Activated T-helper 1 cell treated with anti-CD3 and anti-CD28 coated beads, Interleukin-12 subunit alpha, Interleukin-12 subunit beta, Interleukin-2, Interleukin-4 antibody, amounts not matched to agents 30 ng/mL and 10 ng/mL and 1 ng/mL, durations not matched to agents 14 hours and 24 hours and 36 hours (primary cell): ENCODE measurements around the gene TRAPPC3L. TPM values are rescaled to one million over a fixed set of nuclear protein-coding genes. Genes with fewer than 3 reads are reported as not detected.

Source experiments
- DNase-seq: peaks from one replicate; pipeline ENCODE4 v3.0.0; 2021; ENCODE audit warnings: low spot score
- H3K27ac Mint-ChIP-seq: one replicate; pipeline ENCODE4 v1.8.0; 2021; ENCODE audit warnings: mild to moderate bottlenecking, mixed read lengths
- H3K27me3 Mint-ChIP-seq: one replicate; pipeline ENCODE4 v1.8.0; 2022; ENCODE audit warnings: mild to moderate bottlenecking, moderate library complexity, mixed read lengths; ENCODE audit not compliant: insufficient read depth
- H3K36me3 Mint-ChIP-seq: one replicate; pipeline ENCODE4 v1.8.0; 2021; ENCODE audit warnings: low read depth, mixed read lengths
- H3K4me1 Mint-ChIP-seq: one replicate; pipeline ENCODE4 v1.8.0; 2021; ENCODE audit warnings: low read depth, mixed read lengths
- H3K4me3 Mint-ChIP-seq: one replicate; pipeline ENCODE4 v1.8.0; 2021; ENCODE audit warnings: mild to moderate bottlenecking, moderate library complexity, mixed read lengths
- H3K9me3 Mint-ChIP-seq: one replicate; pipeline ENCODE4 v1.8.0; 2021; ENCODE audit warnings: mixed read lengths
- intact Hi-C: fragments of 100-400 bp; cut with micrococcal nuclease; formaldehyde crosslinking; loops from one replicate; pipeline ENCODE4 v1.15.1; 2024
- total RNA-seq: library from RNA; stranded (reverse); gene quantifications from 2 replicates; pipeline ENCODE4 v1.2.3, GENCODE V29; 2022

The TRAPPC3L gene
- total RNA-seq, 1 donor from 2014 or later = not detected

- Mint-ChIP-seq H3K4me3 (peak overlapping the region; percentile 57), H3K36me3 (peaks cover 10% of the 10 kb centered on the region), H3K9me3 (no peaks in the 10 kb centered on the region), H3K4me1 (peaks cover 49% of the 10 kb centered on the region), H3K27ac (no peak overlapping the region), H3K27me3 (peaks cover 16% of the 10 kb centered on the region)
- no peak for DNase-seq
- intact Hi-C loops = no loop called here
These were observed 23.6 kb upstream of the TRAPPC3L start for GRCh38 chr6:116568821-116569755.

- H3K27ac Mint-ChIP-seq = no peak overlapping the region
- no peak overlapping the region for H3K4me3 Mint-ChIP-seq
- peaks cover 8% of the 10 kb centered on the region for H3K36me3 Mint-ChIP-seq
- intact Hi-C loops = no loop called here
- peaks cover 39% of the 10 kb centered on the region for H3K4me1 Mint-ChIP-seq
- H3K27me3 Mint-ChIP-seq = peaks cover 16% of the 10 kb centered on the region
- DNase-seq = no peak
- no peaks in the 10 kb centered on the region for H3K9me3 Mint-ChIP-seq
These were observed 22.6 kb upstream of the TRAPPC3L start for GRCh38 chr6:116568111-116568510.

GRCh38 chr6:116564921-116565872 is 19.7 kb upstream of the TRAPPC3L start:
- H3K27ac Mint-ChIP-seq = no peak overlapping the region
- no peaks in the 10 kb centered on the region for H3K36me3 Mint-ChIP-seq
- intact Hi-C loops = no loop called here
- H3K4me3 Mint-ChIP-seq = no peak overlapping the region
- peaks cover 16% of the 10 kb centered on the region for H3K4me1 Mint-ChIP-seq
- H3K27me3 Mint-ChIP-seq = peaks cover 21% of the 10 kb centered on the region
- no peak for DNase-seq
- no peaks in the 10 kb centered on the region for H3K9me3 Mint-ChIP-seq

GRCh38 chr6:116564311-116564710 is 18.8 kb upstream of the TRAPPC3L start:
- H3K27me3 Mint-ChIP-seq = peaks cover 21% of the 10 kb centered on the region
- no peak for DNase-seq
- H3K36me3 Mint-ChIP-seq = no peaks in the 10 kb centered on the region
- no peaks in the 10 kb centered on the region for H3K9me3 Mint-ChIP-seq
- peaks cover 7% of the 10 kb centered on the region for H3K4me1 Mint-ChIP-seq
- H3K27ac Mint-ChIP-seq = no peak overlapping the region
- no peak overlapping the region for H3K4me3 Mint-ChIP-seq
- intact Hi-C loops = no loop called here

GRCh38 chr6:116563830-116564229 is 18.3 kb upstream of the TRAPPC3L start:
- no peaks in the 10 kb centered on the region for H3K9me3 Mint-ChIP-seq
- H3K27me3 Mint-ChIP-seq = peaks cover 21% of the 10 kb centered on the region
- intact Hi-C loops = no loop called here
- H3K36me3 Mint-ChIP-seq = no peaks in the 10 kb centered on the region
- H3K4me3 Mint-ChIP-seq = no peak overlapping the region
- no peak overlapping the region for H3K27ac Mint-ChIP-seq
- H3K4me1 Mint-ChIP-seq = peaks cover 2% of the 10 kb centered on the region
- DNase-seq = no peak

- DNase-seq = no peak
- peaks cover 20% of the 10 kb centered on the region for H3K27me3 Mint-ChIP-seq
- no peak overlapping the region for H3K27ac Mint-ChIP-seq
- H3K9me3 Mint-ChIP-seq = no peaks in the 10 kb centered on the region
- H3K4me3 Mint-ChIP-seq = no peak overlapping the region
- intact Hi-C loops = no loop called here
- no peaks in the 10 kb centered on the region for H3K4me1 Mint-ChIP-seq
- H3K36me3 Mint-ChIP-seq = no peaks in the 10 kb centered on the region
These were observed 17.1 kb upstream of the TRAPPC3L start for GRCh38 chr6:116562614-116563013.

- no peak for DNase-seq
- H3K27me3 Mint-ChIP-seq = peaks cover 16% of the 10 kb centered on the region
- intact Hi-C loops = no loop called here
- no peak overlapping the region for H3K4me3 Mint-ChIP-seq
- H3K27ac Mint-ChIP-seq = no peak overlapping the region
- no peaks in the 10 kb centered on the region for H3K36me3 Mint-ChIP-seq
- no peaks in the 10 kb centered on the region for H3K9me3 Mint-ChIP-seq
- no peaks in the 10 kb centered on the region for H3K4me1 Mint-ChIP-seq
These were observed 16.5 kb upstream of the TRAPPC3L start for GRCh38 chr6:116562019-116562403.

GRCh38 chr6:116561377-116562018 is 16.0 kb upstream of the TRAPPC3L start:
- intact Hi-C loops = loop anchor here (1.0 kb wide), 7 partner anchors 10 to 343 kb away; partner anchors contain the start of gene RWDD1
- no peaks in the 10 kb centered on the region for H3K9me3 Mint-ChIP-seq
- no peak overlapping the region for H3K27ac Mint-ChIP-seq
- no peaks in the 10 kb centered on the region for H3K4me1 Mint-ChIP-seq
- DNase-seq = peak; percentile 51
- no peak overlapping the region for H3K4me3 Mint-ChIP-seq
- no peaks in the 10 kb centered on the region for H3K36me3 Mint-ChIP-seq
- peaks cover 12% of the 10 kb centered on the region for H3K27me3 Mint-ChIP-seq

- DNase-seq = no peak
- intact Hi-C loops = no loop called here
These were observed 14.6 kb upstream of the TRAPPC3L start for GRCh38 chr6:116560130-116560529.

GRCh38 chr6:116557893-116558292 is 12.4 kb upstream of the TRAPPC3L start:
- no peak overlapping the region for H3K4me3 Mint-ChIP-seq
- no peaks in the 10 kb centered on the region for H3K36me3 Mint-ChIP-seq
- DNase-seq = no peak
- H3K27me3 Mint-ChIP-seq = peaks cover 14% of the 10 kb centered on the region
- H3K4me1 Mint-ChIP-seq = no peaks in the 10 kb centered on the region
- H3K27ac Mint-ChIP-seq = no peak overlapping the region
- intact Hi-C loops = no loop called here
- no peaks in the 10 kb centered on the region for H3K9me3 Mint-ChIP-seq

More at GRCh38 chr6:116560130-116560529, 14.6 kb upstream of the TRAPPC3L start:
- Mint-ChIP-seq H3K9me3 (no peaks in the 10 kb centered on the region), H3K4me1 (no peaks in the 10 kb centered on the region), H3K4me3 (no peak overlapping the region), H3K27ac (no peak overlapping the region), H3K36me3 (no peaks in the 10 kb centered on the region), H3K27me3 (peaks cover 9% of the 10 kb centered on the region)

GRCh38 chr6:116556814-116557415 is 11.4 kb upstream of the TRAPPC3L start:
- H3K9me3 Mint-ChIP-seq = no peaks in the 10 kb centered on the region
- intact Hi-C loops = no loop called here
- no peak for DNase-seq
- H3K27me3 Mint-ChIP-seq = peaks cover 13% of the 10 kb centered on the region
- no peak overlapping the region for H3K4me3 Mint-ChIP-seq
- H3K36me3 Mint-ChIP-seq = no peaks in the 10 kb centered on the region
- no peak overlapping the region for H3K27ac Mint-ChIP-seq
- H3K4me1 Mint-ChIP-seq = no peaks in the 10 kb centered on the region

GRCh38 chr6:116556065-116556464 is 10.6 kb upstream of the TRAPPC3L start:
- H3K27me3 Mint-ChIP-seq = peaks cover 15% of the 10 kb centered on the region
- no peak overlapping the region for H3K27ac Mint-ChIP-seq
- intact Hi-C loops = no loop called here

More at GRCh38 chr6:116556065-116556464, 10.6 kb upstream of the TRAPPC3L start:
- Mint-ChIP-seq H3K4me3 (no peak overlapping the region), H3K36me3 (no peaks in the 10 kb centered on the region), H3K9me3 (no peaks in the 10 kb centered on the region), H3K4me1 (no peaks in the 10 kb centered on the region)
- DNase-seq = no peak
